Lung (tissue), 12 donors: ENCODE results near the gene PITRM1. TPM values are rescaled to one million over a fixed set of nuclear protein-coding genes. Genes with fewer than 3 reads are reported as not detected.

Experiments
- ATAC-seq: fragments of 200-7000 bp; cut with Tn5 transposase; one replicate; pipeline ENCODE4 v1.9.1; 2020; ENCODE audit warnings: moderate number of reproducible peaks; ENCODE audit not compliant: insufficient read depth, low FRiP score
- DNase-seq, 3 donors: peaks; one replicate each; pipeline ENCODE4 v3.0.0-alpha.2; 2013 to 2017
- H3K27ac ChIP-seq, 2 donors: one replicate each; pipeline ENCODE4 v1.5.1; 2013; ENCODE audit warnings: mild to moderate bottlenecking in 2 of 2, moderate library complexity in 2 of 2, control low read depth in 1 of 2, inconsistent platforms in 1 of 2, low read depth in 1 of 2, low read length in 1 of 2
- H3K27me3 ChIP-seq, 3 donors: one replicate each; pipeline ENCODE4 v1.5.1; 2013; ENCODE audit warnings: low read length in 2 of 3; ENCODE audit not compliant: control insufficient read depth in 3 of 3, insufficient read depth in 3 of 3
- H3K36me3 ChIP-seq, 4 donors: one replicate each; pipeline ENCODE4 v1.5.1; 2013; ENCODE audit warnings: low read length in 4 of 4, mild to moderate bottlenecking in 1 of 4, moderate library complexity in 1 of 4; ENCODE audit not compliant: control insufficient read depth in 4 of 4, insufficient read depth in 4 of 4
- H3K4me1 ChIP-seq, 5 donors: one replicate each; pipeline ENCODE4 v1.5.1; 2013; ENCODE audit warnings: low read length in 5 of 5, mild to moderate bottlenecking in 2 of 5, moderate library complexity in 1 of 5; ENCODE audit not compliant: control insufficient read depth in 5 of 5, insufficient read depth in 5 of 5
- H3K4me3 ChIP-seq: one replicate; pipeline ENCODE4 v1.5.1; 2013; ENCODE audit warnings: mild to moderate bottlenecking, control low read depth, moderate library complexity
- H3K9ac ChIP-seq, 2 donors: one replicate each; pipeline ENCODE4 v1.5.1; 2013; ENCODE audit warnings: low read length in 2 of 2, control low read depth in 1 of 2; ENCODE audit not compliant: insufficient read depth in 1 of 2
- H3K9me3 ChIP-seq, 4 donors: one replicate each; pipeline ENCODE4 v1.5.1; 2013; ENCODE audit warnings: low read length in 3 of 4, mild to moderate bottlenecking in 1 of 4, moderate library complexity in 1 of 4; ENCODE audit not compliant: control insufficient read depth in 4 of 4, insufficient read depth in 3 of 4
- WGBS, 2 donors: extraction: QIAGEN DNeasy Blood & Tissue Kit; methylation state at CpG; one replicate each; pipeline ENCODE4 v1.1.7; 2013; 5-methylcytosine and 5-hydroxymethylcytosine counted together
- polyA plus RNA-seq, 2 donors: library from polyadenylated mRNA; stranded (reverse); fragments of 200-250 nt; gene quantifications; one replicate each; pipeline ENCODE4 v1.2.1, GENCODE V29; 2013
- total RNA-seq, 2 donors: library from RNA; depleted of rRNA in 1 of 2; stranded (reverse); fragments of >200 nt in 1 of 2; gene quantifications; one replicate each; pipeline ENCODE4 v1.2.1, GENCODE V29; 2014 to 2021
- TF ChIP-seq, protein P1 (sequence below): IDR thresholded peaks from 2 replicates; pipeline ENCODE4 v1.5.1; 2012; ENCODE audit warnings: mild to moderate bottlenecking; ENCODE audit errors: control extremely low read depth, extremely low read depth
- donor health status: control.
- donor health status: control.
- donor health status: Bipolar disorder and iron deficiency.
- donor health status: healthy.
- donor health status: DM: yes; HTN: yes; CAD: no.

The PITRM1 gene
- total and polyA plus RNA-seq, 4 donors = 46.5 to 88.5 (median 60.7) TPM

DNA sequence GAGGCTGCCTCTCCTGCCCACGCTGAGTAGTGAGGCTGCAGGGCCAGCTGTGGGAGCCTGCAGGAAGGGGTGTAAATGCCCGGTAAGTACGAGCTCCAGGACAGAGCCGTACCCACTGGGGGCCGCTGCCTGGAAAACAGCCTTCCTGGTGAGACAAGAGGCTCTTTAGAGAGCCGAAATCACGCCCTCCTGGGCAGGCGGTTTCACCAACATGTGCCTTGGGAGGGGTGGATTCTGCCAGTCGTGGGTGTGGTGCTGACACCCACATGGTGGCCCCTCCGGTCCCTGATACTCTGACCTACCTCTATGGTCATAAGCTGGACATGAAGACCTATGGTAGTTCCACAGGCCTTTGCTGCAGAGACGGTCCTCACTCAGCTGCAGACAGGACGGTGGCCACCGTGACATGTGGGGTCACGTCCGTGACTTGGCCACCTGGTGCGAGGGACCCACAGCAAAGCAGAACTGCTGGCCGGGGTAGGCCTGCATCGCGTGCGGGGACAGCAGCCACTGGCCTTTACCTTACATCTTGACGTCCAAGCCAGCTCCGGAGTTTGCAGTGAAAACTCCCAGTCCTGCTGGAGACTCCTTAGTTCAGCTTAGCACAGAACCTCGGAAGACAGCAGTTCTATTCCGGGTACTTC is 46.9 kb downstream of the PITRM1 start:
- Histone ChIP-seq H3K27me3 (no peaks in the 10 kb centered on the region), H3K27ac (no peak overlapping the region), H3K4me3 (no peak overlapping the region), H3K36me3 (peaks cover 0 to 24% (median 8%) of the 10 kb centered on the region in 4 donors), H3K4me1 (peaks cover 0 to 12% (median 3%) of the 10 kb centered on the region in 5 donors), H3K9ac (no peak overlapping the region), H3K9me3 (no peaks in the 10 kb centered on the region)
- ATAC-seq = no peak
- TF ChIP-seq, protein P1, sequence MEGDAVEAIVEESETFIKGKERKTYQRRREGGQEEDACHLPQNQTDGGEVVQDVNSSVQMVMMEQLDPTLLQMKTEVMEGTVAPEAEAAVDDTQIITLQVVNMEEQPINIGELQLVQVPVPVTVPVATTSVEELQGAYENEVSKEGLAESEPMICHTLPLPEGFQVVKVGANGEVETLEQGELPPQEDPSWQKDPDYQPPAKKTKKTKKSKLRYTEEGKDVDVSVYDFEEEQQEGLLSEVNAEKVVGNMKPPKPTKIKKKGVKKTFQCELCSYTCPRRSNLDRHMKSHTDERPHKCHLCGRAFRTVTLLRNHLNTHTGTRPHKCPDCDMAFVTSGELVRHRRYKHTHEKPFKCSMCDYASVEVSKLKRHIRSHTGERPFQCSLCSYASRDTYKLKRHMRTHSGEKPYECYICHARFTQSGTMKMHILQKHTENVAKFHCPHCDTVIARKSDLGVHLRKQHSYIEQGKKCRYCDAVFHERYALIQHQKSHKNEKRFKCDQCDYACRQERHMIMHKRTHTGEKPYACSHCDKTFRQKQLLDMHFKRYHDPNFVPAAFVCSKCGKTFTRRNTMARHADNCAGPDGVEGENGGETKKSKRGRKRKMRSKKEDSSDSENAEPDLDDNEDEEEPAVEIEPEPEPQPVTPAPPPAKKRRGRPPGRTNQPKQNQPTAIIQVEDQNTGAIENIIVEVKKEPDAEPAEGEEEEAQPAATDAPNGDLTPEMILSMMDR = no peak
- no peak for DNase-seq
- 94% methylated on average over 24 of the region's 24 CpGs for WGBS, 2 donors

DNA sequence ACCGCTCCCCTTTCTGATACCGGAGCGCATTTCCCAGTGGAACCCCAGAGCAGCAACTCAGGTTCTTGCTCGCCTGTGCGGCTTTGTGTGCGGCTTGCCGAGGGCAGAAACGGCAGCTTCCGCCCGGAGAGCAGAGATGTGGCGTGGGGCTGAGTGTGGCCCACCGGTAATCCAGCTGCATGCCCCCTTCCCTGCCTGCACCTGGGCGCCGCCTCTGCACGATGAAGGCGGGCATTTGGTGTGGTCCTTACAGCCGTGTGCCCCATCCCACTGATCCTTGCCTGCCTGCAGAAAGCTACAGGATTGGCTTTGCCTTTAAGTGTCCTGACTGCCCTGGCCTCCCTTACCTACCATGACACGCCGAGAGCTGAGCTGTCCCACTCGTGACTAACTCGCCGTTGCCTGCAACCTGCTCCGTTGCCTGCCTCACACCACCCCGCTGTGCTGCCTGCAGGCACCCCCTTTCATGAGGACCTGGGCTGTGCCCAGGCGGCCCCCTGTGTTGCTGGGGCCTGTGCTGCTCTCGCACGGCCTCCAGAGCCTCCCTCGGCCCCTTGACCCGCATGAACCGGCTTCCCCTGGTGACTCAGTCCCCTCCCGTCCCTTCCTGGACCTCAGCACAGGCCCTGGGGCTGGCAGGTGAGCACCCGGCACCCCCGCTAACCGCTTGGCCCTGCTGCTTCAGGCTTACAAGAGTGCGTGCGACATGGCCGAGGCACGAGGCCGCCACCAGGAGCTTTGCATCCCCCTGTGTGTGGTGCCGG is 48.0 kb downstream of the PITRM1 start:
- H3K4me1 ChIP-seq = peaks cover 0 to 12% (median 3%) of the 10 kb centered on the region in 5 donors
- peaks cover 0 to 22% (median 5%) of the 10 kb centered on the region in 4 donors for H3K36me3 ChIP-seq
- ATAC-seq (no peak), DNase-seq (no peak)
- WGBS, 2 donors = 92 to 95% methylated on average over 40 of the region's 40 CpGs
- H3K9ac ChIP-seq = no peak overlapping the region
- TF ChIP-seq, protein P1 = no peak
- H3K27me3 ChIP-seq = no peaks in the 10 kb centered on the region
- no peaks in the 10 kb centered on the region for H3K9me3 ChIP-seq
- H3K4me3 ChIP-seq = no peak overlapping the region
- H3K27ac ChIP-seq = no peak overlapping the region

DNA sequence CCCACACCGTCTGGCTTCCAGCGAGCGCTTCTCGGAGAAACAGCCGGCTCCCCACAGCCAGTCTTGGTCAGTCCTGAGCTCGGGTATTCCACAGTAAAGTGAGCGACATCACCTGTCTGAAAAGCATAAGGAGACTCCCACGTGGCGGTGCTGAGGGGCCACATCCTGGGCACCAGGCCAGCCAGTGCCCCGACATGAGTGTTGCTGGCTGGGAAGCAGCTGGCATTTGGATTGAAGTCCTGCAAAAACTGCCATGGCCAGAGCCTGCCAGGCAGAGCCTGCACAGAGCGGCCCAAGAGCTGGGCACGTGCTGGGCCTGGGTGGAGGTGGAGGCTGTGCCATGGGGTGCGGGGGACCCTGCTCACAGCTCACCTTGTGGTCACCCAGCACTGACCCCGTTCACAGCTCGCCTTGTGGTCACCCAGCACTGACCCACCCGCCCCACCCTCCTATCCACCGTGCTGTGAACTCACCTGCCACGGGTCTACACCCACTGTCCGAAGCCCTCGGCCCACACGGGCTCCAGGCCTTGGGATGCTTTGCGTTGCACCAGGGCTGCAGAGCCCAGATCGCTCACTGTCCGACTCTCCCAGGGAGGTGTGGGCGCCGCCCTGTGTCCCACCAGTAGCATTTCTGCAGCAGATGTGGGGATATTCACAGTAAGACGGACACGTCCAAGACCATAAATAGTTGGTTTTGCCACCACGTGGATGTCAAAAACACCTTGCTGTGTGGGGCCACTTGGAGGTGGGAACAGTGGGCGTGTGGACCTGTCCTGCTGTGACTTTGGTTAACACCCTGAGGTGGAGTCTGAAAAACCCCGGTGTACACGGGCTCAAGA is 48.8 kb downstream of the PITRM1 start:
- ATAC-seq (no peak), DNase-seq (peak in 1 of 3 donors; percentile 64)
- H3K27me3 ChIP-seq = no peaks in the 10 kb centered on the region
- H3K4me1 ChIP-seq = peaks cover 0 to 12% (median 3%) of the 10 kb centered on the region in 5 donors
- peaks cover 0 to 22% (median 5%) of the 10 kb centered on the region in 4 donors for H3K36me3 ChIP-seq
- no peak overlapping the region for H3K9ac ChIP-seq
- WGBS, 2 donors = 76 to 87% methylated on average over 32 of the region's 32 CpGs
- H3K4me3 ChIP-seq = no peak overlapping the region
- no peaks in the 10 kb centered on the region for H3K9me3 ChIP-seq
- TF ChIP-seq, protein P1 = no peak
- H3K27ac ChIP-seq = no peak overlapping the region
